WTC11 (cell line): ENCODE results near the gene SULT1A2. TPM values are rescaled to one million over a fixed set of nuclear protein-coding genes. Genes with fewer than 3 reads are reported as not detected.
"Not testable (repeated sequence)": the region's sequence is repeated elsewhere in the genome, so short reads cannot be mapped to it uniquely, and the experiment has no call there.

Source experiments
- ATAC-seq: fragments of 200-7000 bp; cut with Tn5 transposase; 2 replicates; pipeline ENCODE4 v1.10.0; 2021; ENCODE audit warnings: mild to moderate bottlenecking, moderate library complexity
- CTCF ChIA-PET: fragments of 300-600 bp; sonication (Branson Sonifier 250); formaldehyde crosslinking; loops from one replicate; lab custom pipeline; 2021; ENCODE audit warnings: antibody characterized with exemption; lab: Charles Lee
- POLR2A ChIA-PET: fragments of 350-600 bp; sonication (Branson Sonifier 250); formaldehyde crosslinking; loops from one replicate; lab custom pipeline; 2021; ENCODE audit warnings: antibody characterized with exemption; lab: Charles Lee
- DNase-seq: peaks from one replicate; pipeline ENCODE4 v3.0.0; 2021; ENCODE audit warnings: low spot score
- H3K27ac Mint-ChIP-seq: 2 replicates; pipeline ENCODE4 v1.8.0; 2021; ENCODE audit warnings: mixed read lengths
- H3K27me3 Mint-ChIP-seq: 2 replicates; pipeline ENCODE4 v1.8.0; 2021; ENCODE audit warnings: low read depth, mild to moderate bottlenecking, moderate library complexity, mixed read lengths
- H3K36me3 Mint-ChIP-seq: 2 replicates; pipeline ENCODE4 v1.8.0; 2021; ENCODE audit warnings: mixed read lengths
- H3K4me1 Mint-ChIP-seq: 2 replicates; pipeline ENCODE4 v1.8.0; 2022; ENCODE audit warnings: mixed read lengths
- H3K4me3 Mint-ChIP-seq: 2 replicates; pipeline ENCODE4 v1.8.0; 2021; ENCODE audit warnings: mild to moderate bottlenecking, moderate library complexity, mixed read lengths
- H3K9me3 Mint-ChIP-seq: 2 replicates; pipeline ENCODE4 v1.8.0; 2021; ENCODE audit warnings: mixed read lengths
- E2F1 ChIP-seq: sonication (generic); formaldehyde crosslinking; IDR thresholded peaks from 2 replicates; pipeline ENCODE4 v1.8.0; 2022; ENCODE audit warnings: mild to moderate bottlenecking, missing genetic modification reagents
- ELF4 ChIP-seq: sonication (generic); formaldehyde crosslinking; IDR thresholded peaks from 2 replicates; pipeline ENCODE4 v1.8.1; 2022; ENCODE audit warnings: low read depth, mild to moderate bottlenecking, moderate library complexity, missing genetic modification reagents
- EMX1 ChIP-seq: fragments of 250-450 bp; sonication (Bioruptor Pico); IDR thresholded peaks from 2 replicates; pipeline ENCODE4 v1.8.0; 2021; ENCODE audit warnings: mild to moderate bottlenecking
- ESRRA ChIP-seq: sonication (generic); formaldehyde crosslinking; IDR thresholded peaks from 2 replicates; pipeline ENCODE4 v1.8.1; 2022; ENCODE audit warnings: mild to moderate bottlenecking, missing genetic modification reagents, borderline replicate concordance
- ETV6 ChIP-seq: sonication (generic); formaldehyde crosslinking; IDR thresholded peaks from 2 replicates; pipeline ENCODE4 v1.8.1; 2022; ENCODE audit warnings: mild to moderate bottlenecking, missing genetic modification reagents
- FOXJ3 ChIP-seq: sonication (generic); formaldehyde crosslinking; IDR thresholded peaks from 2 replicates; pipeline ENCODE4 v1.9.0; 2021; ENCODE audit warnings: missing genetic modification reagents, mild to moderate bottlenecking, borderline replicate concordance
- FOXP1 ChIP-seq: sonication (generic); formaldehyde crosslinking; IDR thresholded peaks from 2 replicates; pipeline ENCODE4 v1.8.0; 2022; ENCODE audit warnings: missing genetic modification reagents, mild to moderate bottlenecking, moderate library complexity, borderline replicate concordance
- FOXP4 ChIP-seq: sonication (generic); formaldehyde crosslinking; IDR thresholded peaks from 2 replicates; pipeline ENCODE4 v1.8.0; 2022; ENCODE audit warnings: mild to moderate bottlenecking, missing genetic modification reagents
- GABPB1 ChIP-seq: sonication (generic); formaldehyde crosslinking; IDR thresholded peaks from 2 replicates; pipeline ENCODE4 v1.8.1; 2023; ENCODE audit warnings: mild to moderate bottlenecking, missing genetic modification reagents
- GRHL2 ChIP-seq: fragments of 250-450 bp; sonication (Bioruptor Pico); IDR thresholded peaks from 2 replicates; pipeline ENCODE4 v1.8.0; 2022; ENCODE audit warnings: mild to moderate bottlenecking, moderate library complexity; ENCODE audit not compliant: insufficient replicate concordance, severe bottlenecking
- NFATC4 ChIP-seq: fragments of 250-450 bp; sonication (Bioruptor Pico); IDR thresholded peaks from 2 replicates; pipeline ENCODE4 v1.9.0; 2021; ENCODE audit warnings: mild to moderate bottlenecking
- NFYB ChIP-seq: sonication (generic); formaldehyde crosslinking; conservative IDR thresholded peaks from 2 replicates; pipeline ENCODE4 v1.8.0; 2022; ENCODE audit warnings: low read depth, missing genetic modification reagents
- OVOL2 ChIP-seq: fragments of 250-450 bp; sonication (Bioruptor Pico); IDR thresholded peaks from 2 replicates; pipeline ENCODE4 v1.9.0; 2021; ENCODE audit warnings: mild to moderate bottlenecking, borderline replicate concordance
- SMAD4 ChIP-seq: sonication (generic); formaldehyde crosslinking; IDR thresholded peaks from 2 replicates; pipeline ENCODE4 v1.8.0; 2022; ENCODE audit warnings: mild to moderate bottlenecking, missing genetic modification reagents
- TCF7 ChIP-seq: sonication (generic); formaldehyde crosslinking; IDR thresholded peaks from 2 replicates; pipeline ENCODE4 v1.8.0; 2022; ENCODE audit warnings: mild to moderate bottlenecking, low read depth, missing genetic modification reagents, moderate library complexity
- USF2 ChIP-seq: sonication (generic); formaldehyde crosslinking; IDR thresholded peaks from 2 replicates; pipeline ENCODE4 v1.8.1; 2023; ENCODE audit warnings: mild to moderate bottlenecking, missing genetic modification reagents, moderate library complexity
- ZNF232 ChIP-seq: sonication (generic); formaldehyde crosslinking; IDR thresholded peaks from 2 replicates; pipeline ENCODE4 v1.8.0; 2022; ENCODE audit warnings: mild to moderate bottlenecking, missing genetic modification reagents
- ZNF396 ChIP-seq: fragments of 250-450 bp; sonication (Bioruptor Pico); IDR thresholded peaks from 2 replicates; pipeline ENCODE4 v1.8.0; 2021; ENCODE audit warnings: mild to moderate bottlenecking, moderate library complexity, borderline replicate concordance
- ZNF416 ChIP-seq: fragments of 250-450 bp; sonication (Bioruptor Pico); IDR thresholded peaks from 2 replicates; pipeline ENCODE4 v1.9.0; 2021; ENCODE audit warnings: mild to moderate bottlenecking, inconsistent platforms
- ZNF671 ChIP-seq: fragments of 250-450 bp; sonication (Bioruptor Pico); IDR thresholded peaks from 2 replicates; pipeline ENCODE4 v1.8.0; 2021; ENCODE audit warnings: mild to moderate bottlenecking
- total RNA-seq: library from RNA; stranded (reverse); gene quantifications from 3 replicates; pipeline ENCODE4 v1.2.3, GENCODE V29; 2021
- TF ChIP-seq, protein P1 (sequence below): sonication (generic); formaldehyde crosslinking; IDR thresholded peaks from 2 replicates; pipeline ENCODE4 v1.8.1; 2022; ENCODE audit warnings: low read depth, mild to moderate bottlenecking, moderate library complexity, missing genetic modification reagents, borderline replicate concordance

SULT1A2 gene
- total RNA-seq, 1 experiment from 2014 or later = 0.35 TPM

DNA sequence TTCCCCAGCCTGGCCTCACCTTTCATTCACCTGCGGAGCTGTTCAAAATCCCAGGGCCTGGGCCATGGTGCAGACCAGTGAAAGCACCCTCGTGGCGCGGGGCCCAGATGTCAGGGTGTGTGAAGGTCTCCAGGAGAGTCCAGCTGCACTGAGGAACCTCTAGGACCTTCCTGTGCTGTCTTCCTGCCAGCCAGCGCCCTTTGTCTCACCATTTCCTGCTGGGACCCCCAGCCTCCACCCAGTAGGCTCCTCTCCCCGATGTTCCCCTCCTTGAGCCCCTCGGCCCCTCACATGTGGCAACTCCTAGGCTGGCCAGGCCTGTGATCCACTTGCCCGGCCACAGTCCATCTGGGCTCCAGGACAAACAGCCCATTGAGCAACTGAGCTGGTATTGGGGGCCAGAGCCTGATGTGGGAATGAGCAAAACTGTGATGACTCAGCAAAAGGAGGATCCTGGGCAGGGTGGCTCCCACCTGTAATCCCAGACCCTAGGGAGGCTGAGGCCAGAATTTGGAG lies 677 bp downstream of the SULT1A2 start (continued):
- no peak for TF ChIP-seq ELF4 (CRISPR knock-in tag)

DNA sequence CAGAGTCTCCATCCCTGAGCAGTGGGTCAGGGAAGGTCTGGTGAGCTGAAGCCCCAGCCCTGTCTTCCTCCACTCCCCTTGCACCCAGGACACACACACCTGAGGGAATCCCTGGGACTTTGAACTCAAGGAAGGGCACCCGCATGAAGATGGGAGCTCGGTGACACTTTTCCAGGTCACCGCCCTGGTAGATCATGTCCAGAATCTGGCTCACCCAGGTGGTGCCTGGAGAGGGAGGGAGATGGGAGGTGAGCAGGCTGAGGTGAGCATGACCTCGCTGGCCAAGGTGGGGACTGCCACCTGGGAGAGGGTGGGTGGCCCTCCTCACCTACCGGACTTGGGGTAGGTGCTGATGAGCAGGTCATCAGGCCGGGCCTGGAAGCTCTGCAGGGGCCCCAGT lies 1.4 kb downstream of the SULT1A2 start:
- POLR2A ChIA-PET, ATAC-seq, H3K4me3 Mint-ChIP-seq, CTCF ChIA-PET, H3K27me3 Mint-ChIP-seq, H3K27ac Mint-ChIP-seq, DNase-seq, H3K9me3 Mint-ChIP-seq, H3K36me3 Mint-ChIP-seq: not testable (repeated sequence)
- H3K4me1 Mint-ChIP-seq = peaks cover 19% of the 10 kb centered on the region

GRCh38 chr16:28592979-28593553 lies 3.8 kb downstream of the SULT1A2 start:
- ChIA-PET POLR2A (no interaction called here), CTCF (interaction anchor here (0.5 kb wide), 1 partner anchor 8 kb away, joined by 4 read pairs; no protein-coding TSS in a partner anchor)
- peaks cover 18% of the 10 kb centered on the region for H3K4me1 Mint-ChIP-seq
- H3K27me3 Mint-ChIP-seq = no peaks in the 10 kb centered on the region
- no peak overlapping the region for H3K4me3 Mint-ChIP-seq
- DNase-seq = no peak
- no peaks in the 10 kb centered on the region for H3K9me3 Mint-ChIP-seq
- TF ChIP-seq, protein P1, sequence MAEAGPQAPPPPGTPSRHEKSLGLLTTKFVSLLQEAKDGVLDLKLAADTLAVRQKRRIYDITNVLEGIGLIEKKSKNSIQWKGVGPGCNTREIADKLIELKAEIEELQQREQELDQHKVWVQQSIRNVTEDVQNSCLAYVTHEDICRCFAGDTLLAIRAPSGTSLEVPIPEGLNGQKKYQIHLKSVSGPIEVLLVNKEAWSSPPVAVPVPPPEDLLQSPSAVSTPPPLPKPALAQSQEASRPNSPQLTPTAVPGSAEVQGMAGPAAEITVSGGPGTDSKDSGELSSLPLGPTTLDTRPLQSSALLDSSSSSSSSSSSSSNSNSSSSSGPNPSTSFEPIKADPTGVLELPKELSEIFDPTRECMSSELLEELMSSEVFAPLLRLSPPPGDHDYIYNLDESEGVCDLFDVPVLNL = no peak
- TF ChIP-seq GRHL2 (CRISPR knock-in tag) (no peak), FOXJ3 (CRISPR knock-in tag) (no peak), ZNF232 (CRISPR knock-in tag) (no peak), USF2 (CRISPR knock-in tag) (no peak), NFYB (no peak), FOXP4 (CRISPR knock-in tag) (no peak)
- ATAC-seq = no peak
- peaks cover 4% of the 10 kb centered on the region; the same call in 1 of the 2 replicates for H3K36me3 Mint-ChIP-seq
- no peak overlapping the region for H3K27ac Mint-ChIP-seq

- no peak for DNase-seq
- POLR2A ChIA-PET = no interaction called here
- peaks cover 13% of the 10 kb centered on the region for H3K4me1 Mint-ChIP-seq
- H3K36me3 Mint-ChIP-seq = peaks cover 4% of the 10 kb centered on the region; the same call in 1 of the 2 replicates
- no peaks in the 10 kb centered on the region for H3K9me3 Mint-ChIP-seq
- H3K27ac Mint-ChIP-seq = no peak overlapping the region
- no peaks in the 10 kb centered on the region for H3K27me3 Mint-ChIP-seq
- H3K4me3 Mint-ChIP-seq = no peak overlapping the region
- CTCF ChIA-PET = no interaction called here
- no peak for ATAC-seq
- TF ChIP-seq ZNF416 (CRISPR knock-in tag) (no peak), ELF4 (CRISPR knock-in tag) (no peak), E2F1 (CRISPR knock-in tag) (no peak), GABPB1 (CRISPR knock-in tag) (no peak), NFYB (no peak), NFATC4 (no peak), ESRRA (CRISPR knock-in tag) (no peak), SMAD4 (no peak), ZNF671 (CRISPR knock-in tag) (no peak), ZNF396 (CRISPR knock-in tag) (no peak), EMX1 (no peak), OVOL2 (no peak), TCF7 (CRISPR knock-in tag) (no peak), ETV6 (CRISPR knock-in tag) (no peak), FOXP1 (no peak)
- TF ChIP-seq, protein P1 = no peak
These were observed 4.3 kb downstream of the SULT1A2 start for GRCh38 chr16:28592511-28592910.
